Choroid plexus epithelial cell (primary cell): ENCODE measurements around the gene STPG3.
A peak's percentile ranks its signal among the peaks of the same experiment; 100 is the strongest.
"Not testable (repeated sequence)": the region's sequence is repeated elsewhere in the genome, so short reads cannot be mapped to it uniquely, and the experiment has no call there.

Experiments used
- DNase-seq: peaks from one replicate; pipeline ENCODE4 v3.0.0-alpha.2; 2010; ENCODE audit warnings: low read depth
- H3K4me3 ChIP-seq: 2 replicates; pipeline ENCODE4 v1.5.1; 2011; ENCODE audit warnings: low read depth, mild to moderate bottlenecking, control low read depth, low read length, moderate library complexity
- CTCF ChIP-seq: conservative IDR thresholded peaks from 2 replicates; pipeline ENCODE4 v1.5.1; 2011; ENCODE audit warnings: low read depth, mild to moderate bottlenecking, control low read depth, inconsistent platforms, low read length, moderate library complexity

The STPG3 gene

GRCh38 chr9:137234758-137235423 lies 16.2 kb upstream of the STPG3 start:
- no peak for TF ChIP-seq CTCF
- H3K4me3 ChIP-seq, result no peak overlapping the region
- DNase-seq, result no peak

- DNase-seq, result no peak
- no peak for TF ChIP-seq CTCF
- no peak overlapping the region for H3K4me3 ChIP-seq
These were observed 15.5 kb upstream of the STPG3 start for GRCh38 chr9:137235424-137236237.

- peak; percentile 96 for TF ChIP-seq CTCF
- H3K4me3 ChIP-seq, result no peak overlapping the region
- DNase-seq, result peak; percentile 81
These were observed 14.7 kb upstream of the STPG3 start for GRCh38 chr9:137236238-137236935.

- no peak for DNase-seq
- TF ChIP-seq CTCF, result no peak
- no peak overlapping the region for H3K4me3 ChIP-seq
These were observed 14.1 kb upstream of the STPG3 start for GRCh38 chr9:137236936-137237421.

- H3K4me3 ChIP-seq, result no peak overlapping the region
- no peak for TF ChIP-seq CTCF
- no peak for DNase-seq
These were observed 13.0 kb upstream of the STPG3 start for GRCh38 chr9:137237759-137238726.

GRCh38 chr9:137239541-137240200 lies 11.4 kb upstream of the STPG3 start:
- H3K4me3 ChIP-seq, result peak overlapping the region; percentile 72
- not testable (repeated sequence) for DNase-seq
